ENCODE results near the gene BTBD17. TPM values are rescaled to one million over a fixed set of nuclear protein-coding genes. Genes with fewer than 3 reads are reported as not detected.
A peak's percentile ranks its signal among the peaks of the same experiment; 100 is the strongest.

The BTBD17 gene
- total and polyA plus RNA-seq, 2 experiments from 2014 or later = 1.9 to 5.0 TPM

GRCh38 chr17:74368341-74369081 is 6.8 kb upstream of the BTBD17 start:
- H4K20me1 ChIP-seq (replicated peaks; ENCODE audit: insufficient read depth) = no peaks in the 10 kb centered on the region
- DNase-seq (ENCODE audit: low spot score) (peak; percentile 76), ATAC-seq (peak; percentile 81)
- no peaks in the 10 kb centered on the region for H3K36me3 Mint-ChIP-seq (ENCODE audit: low read depth)
- no peak overlapping the region for H3K4me3 Mint-ChIP-seq
- peaks cover 9% of the 10 kb centered on the region for H3K4me1 Mint-ChIP-seq
- no peak overlapping the region for H3K27ac ChIP-seq (ENCODE audit: low read depth)
- no peak overlapping the region for H3K4me3 ChIP-seq
- no peak for TF ChIP-seq ZNF114 (CRISPR knock-in tag; IDR thresholded peaks at IDR 0.05)
- no peak for TF ChIP-seq ZNF331 (CRISPR knock-in tag; IDR thresholded peaks at IDR 0.05; ENCODE audit: low read depth)
- peak; percentile 79 to 95 for TF ChIP-seq CTCF (conservative IDR thresholded peaks at IDR 0.05; ENCODE audit: low read depth in 2 of 2)
- no peak for TF ChIP-seq EZH2 (IDR thresholded peaks at IDR 0.05; ENCODE audit: low read depth, unreplicated experiment)
- TF ChIP-seq REST (IDR thresholded peaks at IDR 0.05; ENCODE audit: unreplicated experiment) = no peak
- no peak for TF ChIP-seq EZH2phosphoT487 (IDR thresholded peaks at IDR 0.05; ENCODE audit: unreplicated experiment)
- TF ChIP-seq ETS1 (IDR thresholded peaks at IDR 0.05) = no peak
- no peak for TF ChIP-seq STAT1 (IDR thresholded peaks at IDR 0.05; ENCODE audit: unreplicated experiment)
- TF ChIP-seq ZNF462 (CRISPR knock-in tag; IDR thresholded peaks at IDR 0.05) = no peak
- no peak for TF ChIP-seq NANOG (IDR thresholded peaks at IDR 0.05; ENCODE audit: borderline replicate concordance)
- TF ChIP-seq POLR2AphosphoS5 (IDR thresholded peaks at IDR 0.05; ENCODE audit: low read depth) = no peak
- TF ChIP-seq JUNB (IDR thresholded peaks at IDR 0.05; ENCODE audit: unreplicated experiment) = no peak
- 0 out of 2 replicates have a peak, but pooled peaks have one; percentile 7 for TF ChIP-seq CREB1 (CRISPR knock-in tag; IDR thresholded peaks at IDR 0.05; ENCODE audit: low read depth)
- peaks cover 10% of the 10 kb centered on the region for H3K27me3 Mint-ChIP-seq (ENCODE audit: insufficient read depth, low read depth, poor library complexity)
- H3K9me3 Mint-ChIP-seq = no peaks in the 10 kb centered on the region
- no peaks in the 10 kb centered on the region for H3K27me3 ChIP-seq (ENCODE audit: insufficient read depth)
- H3F3A ChIP-seq (replicated peaks; ENCODE audit: low read depth) = no peaks in the 10 kb centered on the region
- no peaks in the 10 kb centered on the region for H3K79me2 ChIP-seq (replicated peaks; ENCODE audit: insufficient read depth)
- no peaks in the 10 kb centered on the region for H3K4me1 ChIP-seq (ENCODE audit: insufficient read depth)
- no peaks in the 10 kb centered on the region for H3K9me2 ChIP-seq (ENCODE audit: insufficient read depth)
- H3K4me2 ChIP-seq = no peak overlapping the region
- 0 out of 2 replicates have a peak overlapping the region, but pooled peaks have one; percentile 59 for H2AFZ ChIP-seq
- H3K36me3 ChIP-seq (ENCODE audit: insufficient read depth) = no peaks in the 10 kb centered on the region
- H3K27ac Mint-ChIP-seq = no peak overlapping the region

Measured in GM23338 (cell line).